GM23248 (cell line): ENCODE results near the gene CBX8.

Experiments used
- EZH2 ChIP-seq: fragments of 200-600 bp; sonication (generic); IDR thresholded peaks from 2 replicates; pipeline ENCODE4 v1.6.1; 2018; ENCODE audit warnings: antibody characterized with exemption, mild to moderate bottlenecking; ENCODE audit not compliant: insufficient read depth, poor library complexity, severe bottlenecking
- EZH2phosphoT487 ChIP-seq: fragments of 200-600 bp; sonication (generic); IDR thresholded peaks from 2 replicates; pipeline ENCODE4 v1.6.1; 2018; ENCODE audit warnings: antibody characterized with exemption, moderate library complexity, mild to moderate bottlenecking, low read depth; ENCODE audit not compliant: insufficient read depth

DNA sequence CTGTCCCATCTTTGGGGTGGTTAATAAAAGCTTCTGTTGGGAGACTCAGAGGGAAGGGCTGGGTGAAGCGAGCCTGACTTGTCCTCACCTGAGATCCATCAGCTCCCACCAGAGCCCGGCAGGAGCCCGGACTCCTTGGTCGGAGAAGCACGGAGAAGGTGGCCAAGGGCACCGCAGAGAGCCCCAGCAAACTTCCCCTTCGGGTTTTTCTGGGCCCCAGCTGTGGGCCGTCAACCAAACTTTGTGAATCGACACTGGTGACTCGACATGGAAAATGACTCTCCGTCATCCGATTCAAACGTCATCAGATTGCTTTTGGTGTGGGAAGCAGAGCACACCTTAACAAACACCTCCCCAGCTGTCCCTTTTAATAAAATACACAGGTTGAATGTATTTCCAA lies 44.7 kb downstream of the CBX8 start:
- TF ChIP-seq EZH2 (no peak), EZH2phosphoT487 (no peak)
